Colonic mucosa (tissue), 4 donors: Measurements from ENCODE around the gene ANTXR1. TPM values are rescaled to one million over a fixed set of nuclear protein-coding genes. Genes with fewer than 3 reads are reported as not detected.

Experiments used
- DNase-seq: peaks from one replicate; pipeline ENCODE4 v3.0.0-alpha.2; 2020
- H3K27ac ChIP-seq: fragments of 200-600 bp; one replicate; pipeline ENCODE4 v1.8.0; 2021
- H3K27me3 ChIP-seq: fragments of 200-600 bp; one replicate; pipeline ENCODE4 v1.8.0; 2021
- H3K36me3 ChIP-seq: fragments of 200-600 bp; one replicate; pipeline ENCODE4 v1.8.0; 2021
- H3K4me1 ChIP-seq: fragments of 200-600 bp; one replicate; pipeline ENCODE4 v1.8.0; 2021; ENCODE audit warnings: mild to moderate bottlenecking
- H3K4me3 ChIP-seq: fragments of 200-600 bp; one replicate; pipeline ENCODE4 v1.8.0; 2021
- H3K9ac ChIP-seq, 2 donors: one replicate each; pipeline ENCODE4 v1.7.0; 2013; ENCODE audit warnings: control low read depth in 2 of 2, low read depth in 2 of 2, low read length in 2 of 2
- H3K9me3 ChIP-seq: fragments of 200-600 bp; one replicate; pipeline ENCODE4 v1.8.0; 2021
- intact Hi-C: fragments of 100-400 bp; cut with DNase I; formaldehyde crosslinking; loops from one replicate; pipeline ENCODE4 v1.14.1; 2022
- total RNA-seq, 2 donors: library from RNA; stranded (reverse); fragmentation: NEBNext Ultra II Directional in 1 of 2; extraction: Animal tissue kit (Norgen Biotek cat#: 25700) in 1 of 2; gene quantifications; one replicate each; pipeline ENCODE4 v1.2.1, GENCODE V29; 2021
- TF ChIP-seq, protein P1 (sequence below): fragments of 200-600 bp; IDR thresholded peaks from one replicate; pipeline ENCODE4 v1.8.0; 2022; ENCODE audit warnings: antibody characterized with exemption, mild to moderate bottlenecking
- donor health status: healthy.
- donor health status: DM: no; HTN: no; CAD: no.
- donor health status: DM: no; HTN: no; CAD: no.

The ANTXR1 gene
- total RNA-seq, 2 donors from 2014 or later, result 8.1 to 17.0 TPM

DNA sequence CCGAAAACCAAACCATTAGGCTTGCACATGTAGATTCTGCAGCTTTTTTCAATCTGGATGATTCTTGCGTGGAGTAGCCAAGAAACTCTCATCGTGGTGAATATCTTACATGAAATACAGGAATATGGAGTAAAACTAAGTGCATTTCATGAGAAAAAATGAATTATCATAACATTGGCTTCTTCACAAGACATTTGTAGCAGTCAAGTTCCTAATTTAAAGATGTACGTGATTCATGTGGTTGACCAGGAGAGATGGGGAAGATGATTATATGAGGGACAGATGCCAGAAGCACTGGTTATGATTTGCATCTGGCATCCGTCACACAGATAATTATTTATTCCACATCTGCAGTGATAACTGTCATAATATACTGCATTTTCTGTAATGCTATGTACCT is 90.4 kb downstream of the ANTXR1 start:
- Histone ChIP-seq H3K4me1 (no peaks in the 10 kb centered on the region), H3K27me3 (no peaks in the 10 kb centered on the region), H3K27ac (no peak overlapping the region), H3K4me3 (no peak overlapping the region), H3K36me3 (no peaks in the 10 kb centered on the region), H3K9me3 (no peaks in the 10 kb centered on the region), H3K9ac (no peak overlapping the region)
- no peak for DNase-seq
- TF ChIP-seq, protein P1, sequence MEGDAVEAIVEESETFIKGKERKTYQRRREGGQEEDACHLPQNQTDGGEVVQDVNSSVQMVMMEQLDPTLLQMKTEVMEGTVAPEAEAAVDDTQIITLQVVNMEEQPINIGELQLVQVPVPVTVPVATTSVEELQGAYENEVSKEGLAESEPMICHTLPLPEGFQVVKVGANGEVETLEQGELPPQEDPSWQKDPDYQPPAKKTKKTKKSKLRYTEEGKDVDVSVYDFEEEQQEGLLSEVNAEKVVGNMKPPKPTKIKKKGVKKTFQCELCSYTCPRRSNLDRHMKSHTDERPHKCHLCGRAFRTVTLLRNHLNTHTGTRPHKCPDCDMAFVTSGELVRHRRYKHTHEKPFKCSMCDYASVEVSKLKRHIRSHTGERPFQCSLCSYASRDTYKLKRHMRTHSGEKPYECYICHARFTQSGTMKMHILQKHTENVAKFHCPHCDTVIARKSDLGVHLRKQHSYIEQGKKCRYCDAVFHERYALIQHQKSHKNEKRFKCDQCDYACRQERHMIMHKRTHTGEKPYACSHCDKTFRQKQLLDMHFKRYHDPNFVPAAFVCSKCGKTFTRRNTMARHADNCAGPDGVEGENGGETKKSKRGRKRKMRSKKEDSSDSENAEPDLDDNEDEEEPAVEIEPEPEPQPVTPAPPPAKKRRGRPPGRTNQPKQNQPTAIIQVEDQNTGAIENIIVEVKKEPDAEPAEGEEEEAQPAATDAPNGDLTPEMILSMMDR, result no peak
- intact Hi-C loops, result no loop called here

DNA sequence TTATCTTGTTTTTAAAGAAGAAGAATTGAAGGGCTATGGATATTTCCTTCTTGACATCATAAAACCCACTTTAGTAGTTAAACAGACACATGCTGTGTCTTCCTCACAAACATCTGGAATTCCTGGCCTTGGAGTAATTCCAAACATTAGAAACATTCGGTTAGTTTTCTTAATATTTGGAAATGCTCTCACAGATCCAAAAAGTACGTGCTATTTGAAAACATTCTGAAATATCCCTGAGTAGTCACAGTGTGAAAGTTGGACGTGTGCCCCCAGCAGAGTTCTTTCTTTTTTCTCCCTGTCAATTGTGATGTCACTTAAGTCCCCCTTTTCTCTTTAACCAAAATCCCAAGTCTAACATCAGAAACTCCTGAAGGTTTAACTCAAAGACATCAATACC is 91.3 kb downstream of the ANTXR1 start:
- intact Hi-C loops, result no loop called here
- no peaks in the 10 kb centered on the region for H3K4me1 ChIP-seq
- no peaks in the 10 kb centered on the region for H3K27me3 ChIP-seq
- H3K36me3 ChIP-seq, result no peaks in the 10 kb centered on the region
- no peak overlapping the region for H3K27ac ChIP-seq
- H3K9me3 ChIP-seq, result no peaks in the 10 kb centered on the region
- H3K4me3 ChIP-seq, result no peak overlapping the region
- no peak for DNase-seq
- H3K9ac ChIP-seq, result no peak overlapping the region
- TF ChIP-seq, protein P1, result no peak

DNA sequence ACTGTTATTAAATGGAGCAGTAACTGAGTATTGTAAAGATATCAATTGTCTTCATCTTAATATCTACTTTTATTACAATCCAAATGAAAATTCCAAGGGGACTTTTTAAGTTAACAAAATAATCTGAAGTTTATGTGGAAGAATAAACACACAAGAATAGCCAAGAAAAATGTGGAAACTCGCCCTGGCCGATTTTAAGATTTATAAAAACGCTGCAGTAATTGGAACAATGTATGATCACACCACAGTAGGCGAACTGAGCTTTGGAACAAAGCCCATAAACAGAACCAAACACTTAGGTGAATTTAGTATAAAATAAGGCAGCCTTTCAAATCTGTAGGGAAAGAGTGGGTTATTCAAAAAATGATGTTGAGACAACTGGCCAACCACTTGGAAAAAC is 96.3 kb downstream of the ANTXR1 start:
- no peaks in the 10 kb centered on the region for H3K27me3 ChIP-seq
- no peak overlapping the region for H3K9ac ChIP-seq
- intact Hi-C loops, result no loop called here
- no peak overlapping the region for H3K27ac ChIP-seq
- no peaks in the 10 kb centered on the region for H3K36me3 ChIP-seq
- no peak for DNase-seq
- no peaks in the 10 kb centered on the region for H3K9me3 ChIP-seq
- TF ChIP-seq, protein P1, result no peak
- no peak overlapping the region for H3K4me3 ChIP-seq
- H3K4me1 ChIP-seq, result no peaks in the 10 kb centered on the region

DNA sequence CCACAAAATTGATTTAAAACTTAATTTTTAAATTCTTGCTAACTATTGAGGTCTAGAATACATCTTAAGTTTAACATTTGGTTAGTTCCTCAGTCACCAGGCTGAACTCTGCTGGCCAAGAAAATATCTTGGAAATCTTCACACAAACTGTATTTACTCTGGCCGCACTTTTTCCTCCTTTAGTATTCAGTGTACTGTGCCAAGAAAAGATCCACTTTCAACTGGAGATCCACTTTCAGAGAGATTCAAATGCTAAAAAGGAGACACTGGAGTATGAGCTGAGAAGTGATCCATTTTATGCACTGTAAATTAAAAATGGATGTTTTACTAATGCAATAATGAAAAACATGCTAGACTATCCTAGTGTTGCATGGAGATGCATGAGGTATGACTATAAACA is 98.1 kb downstream of the ANTXR1 start:
- TF ChIP-seq, protein P1, result no peak
- no peaks in the 10 kb centered on the region for H3K36me3 ChIP-seq
- H3K4me1 ChIP-seq, result no peaks in the 10 kb centered on the region
- no peak overlapping the region for H3K4me3 ChIP-seq
- intact Hi-C loops, result no loop called here
- no peaks in the 10 kb centered on the region for H3K9me3 ChIP-seq
- H3K27me3 ChIP-seq, result no peaks in the 10 kb centered on the region
- DNase-seq, result no peak
- H3K9ac ChIP-seq, result no peak overlapping the region
- H3K27ac ChIP-seq, result no peak overlapping the region

DNA sequence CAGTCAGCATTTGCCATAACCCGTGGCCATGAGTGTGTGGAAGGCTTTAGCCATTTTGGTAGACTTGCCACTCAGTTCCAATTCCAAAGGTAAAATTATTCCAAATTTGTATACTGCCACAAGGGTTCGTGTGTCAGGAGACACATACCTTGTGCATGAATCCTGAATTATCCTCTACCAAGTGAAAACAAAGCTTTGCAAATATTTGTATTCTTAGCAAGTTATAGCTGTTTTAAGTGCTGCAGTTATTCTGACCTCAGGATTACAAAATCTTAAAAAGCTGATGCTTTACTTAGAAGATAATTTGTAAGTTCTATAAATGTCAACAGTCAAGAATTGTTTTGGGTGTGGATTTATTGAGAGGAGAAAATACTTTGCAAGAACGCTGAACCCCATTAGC is 100.6 kb downstream of the ANTXR1 start:
- intact Hi-C loops, result no loop called here
- Histone ChIP-seq H3K9ac (no peak overlapping the region), H3K4me1 (no peaks in the 10 kb centered on the region), H3K9me3 (no peaks in the 10 kb centered on the region), H3K27ac (no peak overlapping the region), H3K27me3 (no peaks in the 10 kb centered on the region), H3K4me3 (no peak overlapping the region), H3K36me3 (no peaks in the 10 kb centered on the region)
- DNase-seq, result no peak
- TF ChIP-seq, protein P1, result no peak

DNA sequence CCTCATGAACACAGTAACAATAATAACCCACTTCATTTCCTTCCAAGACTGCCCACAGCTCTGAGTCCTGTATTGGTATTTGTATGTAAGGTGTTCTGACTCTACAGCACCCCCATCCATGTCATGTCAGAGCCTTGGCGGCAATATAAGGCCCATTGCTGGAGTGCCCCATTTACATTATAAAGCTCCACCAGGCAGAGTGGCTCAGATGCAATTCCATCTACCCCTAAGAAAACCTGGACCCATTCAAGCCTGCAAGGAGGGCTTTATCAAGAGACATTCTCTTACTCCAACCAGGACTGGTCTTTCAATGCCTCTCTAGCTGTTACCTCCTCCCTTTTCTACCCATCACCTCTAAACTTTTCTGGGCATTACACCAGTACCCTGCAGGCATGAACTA is 101.6 kb downstream of the ANTXR1 start:
- H3K36me3 ChIP-seq, result no peaks in the 10 kb centered on the region
- H3K27ac ChIP-seq, result no peak overlapping the region
- no peaks in the 10 kb centered on the region for H3K4me1 ChIP-seq
- no peak overlapping the region for H3K9ac ChIP-seq
- no peaks in the 10 kb centered on the region for H3K27me3 ChIP-seq
- DNase-seq, result no peak
- H3K9me3 ChIP-seq, result no peaks in the 10 kb centered on the region
- TF ChIP-seq, protein P1, result no peak
- intact Hi-C loops, result no loop called here
- H3K4me3 ChIP-seq, result no peak overlapping the region
